Suprapubic skin (tissue), 4 donors: Measurements from ENCODE around the gene ACSS1.

Experiments used
- EP300 ChIP-seq: sonication (generic); formaldehyde crosslinking; IDR thresholded peaks from one replicate; pipeline ENCODE4 v1.6.1; 2017; ENCODE audit warnings: antibody characterized with exemption
- POLR2A ChIP-seq, 2 donors: fragments of 450-650 bp; IDR thresholded peaks; one replicate each; pipeline ENCODE4 v1.6.1; 2017; ENCODE audit warnings: antibody characterized with exemption in 2 of 2, mild to moderate bottlenecking in 2 of 2, moderate library complexity in 2 of 2
- POLR2AphosphoS5 ChIP-seq, 3 donors: sonication (generic); formaldehyde crosslinking; IDR thresholded peaks; one replicate each; pipeline ENCODE4 v1.6.1; 2017; ENCODE audit warnings: antibody characterized with exemption in 3 of 3
- TF ChIP-seq, protein P1 (sequence below), 2 donors: fragments of 200-600 bp in 1 of 2; fragments of 450-650 bp in 1 of 2; sonication (generic) in 1 of 2; IDR thresholded peaks; one replicate each; pipeline ENCODE4 v1.5.1; 2016 to 2019; ENCODE audit warnings: antibody characterized with exemption in 2 of 2, mild to moderate bottlenecking in 1 of 2, moderate library complexity in 1 of 2

DNA sequence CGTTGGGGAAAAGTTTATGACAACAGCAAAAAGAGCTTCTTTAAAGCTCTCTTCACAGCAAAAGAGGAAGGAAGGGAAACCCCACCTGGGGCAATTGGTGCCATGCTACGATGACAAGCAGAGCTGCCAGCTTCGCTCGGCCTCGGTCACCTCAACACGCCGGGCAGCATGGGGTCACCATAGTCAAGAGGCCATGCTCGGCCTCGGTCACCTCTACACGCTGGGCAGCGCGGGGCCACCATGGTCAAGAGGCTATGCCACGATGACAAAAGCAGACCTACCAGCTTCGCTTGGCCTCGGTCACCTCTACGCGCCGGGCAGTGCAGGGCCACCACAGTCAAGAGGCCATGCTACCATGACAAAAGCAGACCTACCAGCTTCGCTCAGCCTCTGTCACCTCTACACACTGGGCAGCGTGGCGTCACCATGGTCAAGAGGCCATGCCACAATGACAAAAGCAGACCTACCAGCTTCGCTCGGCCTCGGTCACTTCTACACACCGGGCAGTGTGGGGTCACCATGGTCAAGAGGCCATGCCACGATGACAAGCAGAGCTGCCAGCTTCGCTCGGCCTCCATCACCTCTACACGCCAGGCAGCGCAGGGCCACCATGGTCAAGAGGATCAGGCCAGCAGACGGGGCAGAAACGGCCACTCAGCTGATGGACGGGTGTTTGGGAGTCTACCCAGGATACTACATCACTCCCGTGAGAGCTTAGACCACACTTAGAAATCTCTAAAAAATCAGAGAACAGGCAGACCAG lies 77.5 kb downstream of the ACSS1 start:
- TF ChIP-seq EP300 (no peak), POLR2A (IDR thresholded peaks at IDR 0.05) (no peak), POLR2AphosphoS5 (IDR thresholded peaks at IDR 0.05) (no peak)
- TF ChIP-seq, protein P1, sequence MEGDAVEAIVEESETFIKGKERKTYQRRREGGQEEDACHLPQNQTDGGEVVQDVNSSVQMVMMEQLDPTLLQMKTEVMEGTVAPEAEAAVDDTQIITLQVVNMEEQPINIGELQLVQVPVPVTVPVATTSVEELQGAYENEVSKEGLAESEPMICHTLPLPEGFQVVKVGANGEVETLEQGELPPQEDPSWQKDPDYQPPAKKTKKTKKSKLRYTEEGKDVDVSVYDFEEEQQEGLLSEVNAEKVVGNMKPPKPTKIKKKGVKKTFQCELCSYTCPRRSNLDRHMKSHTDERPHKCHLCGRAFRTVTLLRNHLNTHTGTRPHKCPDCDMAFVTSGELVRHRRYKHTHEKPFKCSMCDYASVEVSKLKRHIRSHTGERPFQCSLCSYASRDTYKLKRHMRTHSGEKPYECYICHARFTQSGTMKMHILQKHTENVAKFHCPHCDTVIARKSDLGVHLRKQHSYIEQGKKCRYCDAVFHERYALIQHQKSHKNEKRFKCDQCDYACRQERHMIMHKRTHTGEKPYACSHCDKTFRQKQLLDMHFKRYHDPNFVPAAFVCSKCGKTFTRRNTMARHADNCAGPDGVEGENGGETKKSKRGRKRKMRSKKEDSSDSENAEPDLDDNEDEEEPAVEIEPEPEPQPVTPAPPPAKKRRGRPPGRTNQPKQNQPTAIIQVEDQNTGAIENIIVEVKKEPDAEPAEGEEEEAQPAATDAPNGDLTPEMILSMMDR (IDR thresholded peaks at IDR 0.05): no peak
